HG03103 (cell line): ENCODE measurements around the gene CFAP77.

Source experiments
- ATAC-seq: cut with Tn5 transposase; IDR thresholded peaks from one replicate; pipeline ENCODE4 v1.9.1; 2021; ENCODE audit warnings: low read depth; ENCODE audit not compliant: unreplicated experiment

Gene CFAP77

GRCh38 chr9:132589148-132590036, 179.4 kb downstream of the CFAP77 start:
- ATAC-seq: no peak

DNA sequence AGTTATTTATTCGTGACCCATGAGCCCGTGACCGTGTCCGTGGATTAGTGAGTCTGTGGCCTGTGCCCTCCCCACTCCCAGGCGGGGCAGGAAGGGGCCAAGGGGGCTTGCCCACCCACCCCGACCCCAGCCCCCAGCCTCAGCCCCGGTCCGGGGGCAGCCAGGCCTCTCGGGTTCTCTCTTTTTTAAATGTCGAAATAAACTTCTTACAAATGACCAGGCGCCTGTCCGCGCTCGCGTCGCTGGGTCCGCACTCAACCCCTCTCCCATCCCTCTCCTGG, 180.0 kb downstream of the CFAP77 start:
- ATAC-seq: no peak

DNA sequence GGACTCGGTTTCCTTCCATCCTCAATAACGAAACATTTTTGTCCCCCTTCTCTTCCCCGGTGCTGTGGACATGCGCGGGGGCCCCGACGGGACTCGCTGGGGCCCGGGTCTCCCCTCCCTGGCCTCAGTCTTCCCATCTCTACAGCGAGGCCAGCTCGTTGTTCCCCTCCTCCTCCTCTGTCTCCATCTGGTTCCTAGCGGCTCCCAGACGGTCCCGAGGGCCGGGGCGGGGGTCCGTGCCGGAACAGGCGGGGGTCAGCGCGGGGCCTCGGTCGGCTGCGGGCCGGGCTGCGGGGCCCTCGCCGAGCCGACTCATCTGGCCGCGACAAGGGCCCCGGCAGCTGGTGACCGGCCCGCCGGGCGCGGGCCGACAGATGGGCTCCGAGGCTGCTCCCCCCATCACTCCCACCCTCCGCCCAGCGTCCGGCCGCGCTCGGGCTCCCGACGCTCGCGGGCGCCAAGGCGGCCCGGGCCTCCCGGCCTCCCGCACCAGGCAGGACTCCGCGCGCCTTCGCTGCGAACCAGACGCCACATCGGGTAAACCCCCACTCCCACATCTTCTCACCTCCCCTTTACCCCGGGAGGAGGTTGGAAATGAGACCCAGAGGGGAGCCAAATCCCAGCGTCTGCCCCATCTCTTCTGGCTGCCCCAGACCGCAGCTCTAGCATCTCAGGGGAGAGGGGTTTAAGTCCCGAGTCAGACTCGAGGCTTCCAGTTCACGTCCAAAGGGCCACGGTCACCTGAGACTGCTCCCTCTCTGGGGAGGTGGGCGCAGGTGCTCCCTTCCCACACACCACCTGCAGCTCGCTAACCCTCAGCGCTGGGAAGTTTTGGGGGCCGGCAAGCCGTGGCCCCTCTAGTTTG, 180.5 kb downstream of the CFAP77 start:
- no peak for ATAC-seq

DNA sequence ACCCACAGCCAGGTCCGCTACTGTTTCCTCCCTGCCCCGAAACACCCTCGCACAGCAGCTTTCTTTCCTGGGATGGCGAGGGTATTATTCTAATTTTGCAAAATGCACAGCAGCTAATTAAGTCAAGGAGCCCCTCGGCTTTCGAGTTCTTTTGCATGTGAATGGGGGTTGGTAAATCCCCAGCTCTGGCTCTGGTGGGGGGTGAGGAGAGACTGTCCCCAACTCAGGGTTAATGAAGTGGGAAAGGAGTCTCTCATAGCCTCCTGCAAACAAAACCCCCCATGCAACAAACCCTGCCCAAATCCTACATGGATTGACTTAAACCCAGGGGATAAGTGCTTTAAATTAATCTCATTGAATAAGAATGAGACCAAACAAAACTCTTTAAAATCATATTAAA, 181.2 kb downstream of the CFAP77 start:
- no peak for ATAC-seq

- no peak for ATAC-seq
Observed at GRCh38 chr9:132591751-132592314, 181.8 kb downstream of the CFAP77 start.

DNA sequence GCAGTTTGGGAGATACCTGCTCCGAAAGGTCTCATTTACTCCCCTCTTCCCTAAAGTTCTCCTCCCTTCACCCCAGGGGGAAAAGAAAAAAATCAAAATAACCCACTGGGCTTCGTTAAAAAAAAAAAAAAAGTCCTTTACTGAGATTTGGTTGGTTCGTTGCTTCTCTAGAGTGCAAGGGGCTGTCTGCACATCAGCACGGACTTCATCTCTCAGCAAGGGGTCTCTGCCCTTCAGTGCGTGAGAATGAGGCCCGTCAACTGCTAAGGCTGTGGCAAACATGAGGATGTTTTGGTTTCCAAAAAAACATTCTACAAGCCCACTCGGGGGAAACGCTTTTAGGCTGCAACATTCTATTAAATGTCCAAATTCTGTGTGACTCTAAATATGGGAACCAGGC, 182.4 kb downstream of the CFAP77 start:
- no peak for ATAC-seq

- ATAC-seq: no peak
Observed at GRCh38 chr9:132594412-132594811, 184.4 kb downstream of the CFAP77 start.

GRCh38 chr9:132595319-132595718, 185.3 kb downstream of the CFAP77 start:
- no peak for ATAC-seq

GRCh38 chr9:132596200-132596599, 186.2 kb downstream of the CFAP77 start:
- ATAC-seq: no peak

DNA sequence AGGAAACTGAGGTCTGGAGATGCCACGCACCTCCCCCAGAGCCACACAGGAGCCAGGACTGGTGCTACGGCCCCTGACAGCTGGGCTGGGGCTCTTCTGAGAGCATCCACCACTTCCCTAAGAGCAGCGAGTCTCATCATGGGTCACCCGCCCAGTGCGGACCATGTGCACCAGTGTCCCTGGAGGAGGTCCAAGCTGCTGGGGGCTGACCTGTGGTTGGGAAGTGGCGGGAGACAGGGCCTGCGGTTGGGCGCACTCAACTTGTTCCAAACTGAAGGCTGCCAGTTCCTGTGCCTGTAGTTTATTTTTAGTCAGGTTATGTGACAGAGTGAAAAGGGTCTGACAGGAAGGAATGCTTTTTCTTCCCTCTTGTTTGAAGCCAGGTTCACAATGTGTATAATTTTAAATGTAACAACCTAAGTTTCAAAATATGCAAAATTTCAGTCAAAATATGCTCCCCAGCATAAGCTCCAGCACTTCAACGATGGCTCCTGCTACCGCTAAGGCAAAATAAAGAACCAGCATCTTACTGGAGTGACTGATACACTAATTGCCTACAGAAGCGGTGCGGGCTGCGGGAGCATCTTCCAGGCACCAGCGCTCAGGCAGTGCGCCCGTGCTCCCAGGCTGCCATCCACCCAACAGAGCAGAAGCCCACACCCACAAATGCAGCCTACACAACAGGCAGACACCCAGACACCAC, 187.2 kb downstream of the CFAP77 start:
- no peak for ATAC-seq

- ATAC-seq: no peak
Observed at GRCh38 chr9:132600326-132600984, 190.4 kb downstream of the CFAP77 start.

DNA sequence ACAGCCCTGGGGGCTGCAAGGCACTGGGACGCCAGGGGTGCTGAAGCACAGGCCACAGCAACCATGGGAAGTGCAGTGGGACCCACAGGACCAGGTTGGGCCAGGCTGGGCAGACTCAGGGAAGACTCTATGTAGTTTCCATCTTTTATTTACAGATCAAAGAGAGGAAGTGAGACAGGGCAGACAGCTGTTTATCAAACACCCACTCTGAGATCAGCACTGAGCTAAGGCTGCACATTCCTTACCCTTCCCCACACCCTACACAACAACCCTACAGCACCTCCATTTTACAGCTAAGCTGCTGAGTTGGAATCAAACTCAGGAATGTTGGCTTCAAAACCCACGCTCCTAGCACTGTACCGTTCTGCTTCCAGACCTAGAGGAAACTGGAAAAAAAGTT, 192.2 kb downstream of the CFAP77 start:
- no peak for ATAC-seq

DNA sequence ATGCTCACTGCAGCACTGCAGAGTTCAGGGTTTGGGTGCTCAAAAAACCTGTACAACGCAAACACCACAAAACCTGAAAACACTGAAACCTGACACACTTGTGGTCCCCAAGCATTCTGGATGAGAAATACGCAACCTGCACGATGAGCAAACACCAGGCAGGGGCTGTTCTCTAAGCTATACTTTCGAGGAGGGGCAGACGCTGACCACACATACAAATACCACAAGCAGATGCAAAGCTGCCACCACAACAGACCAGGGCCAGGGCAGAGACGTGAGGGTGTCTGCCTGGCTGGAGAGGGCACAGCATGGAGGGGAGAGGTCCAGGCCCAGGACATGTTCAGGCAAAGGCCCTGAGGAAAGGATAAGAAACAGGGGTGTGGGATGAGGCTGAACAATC, 195.4 kb downstream of the CFAP77 start:
- no peak for ATAC-seq

DNA sequence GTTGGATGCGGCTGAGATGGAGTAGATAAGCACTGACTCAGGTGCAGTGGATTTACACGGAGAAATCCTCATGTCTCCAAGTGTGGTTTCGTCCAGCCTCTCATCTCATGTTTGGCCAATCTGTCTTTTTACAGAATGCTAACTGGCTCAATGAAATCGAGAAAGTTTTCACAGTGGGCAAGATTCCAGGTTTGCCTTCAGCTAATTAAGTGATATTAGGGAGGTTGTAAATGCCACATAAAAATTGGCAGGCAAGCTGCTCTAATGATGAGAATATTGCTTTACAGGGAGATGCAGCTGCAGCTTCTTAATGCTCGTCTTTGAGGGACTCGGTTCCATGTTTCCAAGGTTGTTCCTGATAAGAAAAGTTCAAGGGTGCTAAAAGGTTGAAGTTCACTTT, 196.1 kb downstream of the CFAP77 start:
- ATAC-seq: no peak

- ATAC-seq: no peak
Observed at GRCh38 chr9:132609184-132609583, 199.2 kb downstream of the CFAP77 start.

GRCh38 chr9:132609829-132610228, 199.8 kb downstream of the CFAP77 start:
- ATAC-seq: no peak

GRCh38 chr9:132610661-132611060, 200.7 kb downstream of the CFAP77 start:
- no peak for ATAC-seq

DNA sequence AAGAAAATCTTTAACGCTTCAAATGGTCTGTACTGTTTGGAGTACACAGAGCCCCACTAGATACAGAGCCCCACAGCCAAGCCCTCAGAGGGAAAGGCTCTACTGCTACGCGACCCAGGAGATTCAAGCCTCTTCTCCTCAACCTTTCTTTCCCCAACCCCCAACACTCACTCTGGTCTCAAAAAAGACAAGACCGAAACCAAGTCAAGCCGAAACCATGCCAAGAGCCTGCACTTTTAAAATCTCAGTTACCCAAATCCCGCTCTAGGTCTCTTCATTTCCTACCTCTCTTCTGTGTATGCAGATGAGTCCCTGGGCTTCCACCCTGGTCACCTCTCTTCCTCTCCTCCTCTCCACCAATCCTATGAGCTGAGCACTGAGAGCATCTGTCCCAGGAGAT, 204.3 kb downstream of the CFAP77 start:
- no peak for ATAC-seq

DNA sequence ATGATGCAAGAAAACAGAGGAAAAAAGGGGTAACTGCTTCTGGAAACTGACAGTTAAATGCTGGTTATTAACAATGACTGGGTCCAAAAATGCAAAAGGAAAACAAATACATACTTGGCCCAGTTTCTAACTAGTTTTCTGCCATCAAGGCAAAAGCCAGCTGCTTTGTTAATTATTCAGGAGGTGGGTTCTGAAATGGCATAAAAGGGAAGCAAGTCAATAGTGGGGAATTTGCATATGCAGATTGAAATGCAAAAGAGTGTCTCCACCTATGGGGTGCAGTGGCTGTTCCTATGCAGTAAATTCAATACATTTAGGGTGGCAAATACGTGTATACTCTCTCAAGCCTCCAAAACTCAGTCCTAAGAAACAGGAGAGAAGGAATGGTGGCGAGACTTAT, 205.8 kb downstream of the CFAP77 start:
- no peak for ATAC-seq

DNA sequence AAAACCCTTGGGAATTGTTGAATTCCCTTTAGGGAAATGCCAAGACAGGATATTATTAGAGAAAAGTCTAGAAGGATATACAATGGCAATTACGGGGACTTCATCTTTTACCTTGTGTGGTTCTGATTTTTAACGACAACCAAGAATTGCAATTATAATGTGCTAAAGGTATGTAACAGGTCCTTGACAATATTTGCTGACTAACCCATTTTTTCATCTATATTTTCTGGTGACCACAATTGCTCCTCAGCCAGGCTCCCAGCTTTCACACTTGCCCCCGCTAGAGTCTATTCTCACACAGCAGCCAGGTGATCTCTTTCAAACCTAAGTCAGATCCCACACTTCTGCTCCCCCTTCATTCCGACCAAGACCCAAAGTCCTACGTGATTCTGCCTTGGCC, 206.7 kb downstream of the CFAP77 start:
- ATAC-seq: no peak
